Motor neuron (in vitro differentiated cells): ENCODE measurements around the gene CCDC182. TPM values are rescaled to one million over a fixed set of nuclear protein-coding genes. Genes with fewer than 3 reads are reported as not detected.

Source experiments
- ATAC-seq, 8 experiments: fragments of 200-7000 bp; cut with Tn5 transposase; replicated peaks in 6 of 8; 2 replicates each; pipeline ENCODE4 v1.8.0; 2021; ENCODE audit warnings: mild to moderate bottlenecking in 8 of 8, moderate library complexity in 8 of 8
- H3K27ac ChIP-seq, 2 donors: fragments of 250-450 bp; sonication (Bioruptor Pico); 2 replicates each; pipeline ENCODE4 v1.9.0; 2021; ENCODE audit warnings: antibody characterized with exemption in 2 of 2, mild to moderate bottlenecking in 2 of 2, moderate library complexity in 1 of 2
- H3K4me1 ChIP-seq, 2 donors: fragments of 250-450 bp; sonication (Bioruptor Pico); replicated peaks in 1 of 2; 2 replicates each; pipeline ENCODE4 v1.6.1; 2021; ENCODE audit warnings: antibody characterized with exemption in 2 of 2, mild to moderate bottlenecking in 2 of 2, moderate library complexity in 1 of 2
- H3K4me3 ChIP-seq, 5 donors: fragments of 250-450 bp; sonication (Bioruptor Pico); 2 replicates each; pipeline ENCODE4 v1.9.0; 2021; ENCODE audit warnings: antibody characterized with exemption in 5 of 5, mild to moderate bottlenecking in 5 of 5, moderate library complexity in 4 of 5
- WGBS, 10 experiments: fragments of 450-650 bp; shearing (Covaris generic); methylation state at CpG; one replicate each; pipeline ENCODE4 v1.0.0; 2022; 5-methylcytosine and 5-hydroxymethylcytosine counted together
- in situ Hi-C, 9 experiments: fragments of 400-800 bp; cut with MboI; loops; one replicate each; pipeline ENCODE4 v1.15.0; 2021; ENCODE audit warnings: low sequenced_read_pairs in 9 of 9, low pct_unique_long_range_greater_than_20kb in 2 of 9; ENCODE audit not compliant: unreplicated experiment in 9 of 9
- total RNA-seq, 8 experiments: library from RNA; unstranded; fragments of 300-600 nt; gene quantifications; 2 replicates each; pipeline versions ENCODE4 v1.2.3 to v1.2.4, GENCODE V29; 2022

CCDC182 gene
- total RNA-seq, 8 experiments from 2014 or later, result 0.25 to 0.76 TPM; not detected in 6

DNA sequence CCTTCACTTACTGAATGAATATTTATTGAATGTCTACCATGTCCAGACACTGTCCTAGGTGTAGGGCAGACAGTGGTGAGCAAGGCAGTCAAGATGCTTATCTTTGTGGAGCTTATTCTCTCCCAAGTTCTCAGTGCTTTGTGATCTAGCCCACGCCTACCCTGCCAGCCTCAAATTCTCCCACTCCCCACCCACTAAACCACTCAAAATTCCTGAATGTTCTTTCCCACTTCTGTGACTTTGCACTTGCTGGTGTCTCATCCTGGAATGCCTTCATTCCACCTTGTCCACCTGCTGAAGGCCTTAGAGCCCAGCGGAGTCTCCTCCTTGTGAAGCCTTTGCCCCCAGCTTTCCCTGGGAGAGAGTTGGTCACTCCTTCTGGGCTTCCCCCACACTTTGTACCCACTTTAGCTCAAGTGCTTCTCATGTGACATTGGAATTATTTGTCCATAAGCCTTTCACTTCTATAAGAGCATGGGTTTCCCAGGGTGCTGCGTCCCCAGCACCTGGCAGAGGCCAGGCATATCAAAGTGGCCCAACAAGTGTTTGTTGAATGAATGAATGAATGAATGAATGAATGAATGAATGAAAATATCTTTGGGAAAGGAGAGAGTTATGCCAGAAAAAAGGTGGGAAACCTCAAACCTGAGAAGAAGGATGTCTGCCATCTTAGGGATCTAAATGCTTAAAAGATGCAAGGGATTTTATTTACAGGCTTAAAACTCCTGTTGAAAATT, 23.0 kb downstream of the CCDC182 start:
- Histone ChIP-seq H3K27ac (no peak overlapping the region), H3K4me3 (no peak overlapping the region), H3K4me1 (peaks cover 41 to 45% of the 10 kb centered on the region in 2 donors)
- 0 to 100% (median 95%) methylated on average over 1 to 3 of the region's 3 CpGs; no CpG with 5 or more reads in 3 of the 10 experiments for WGBS, 10 experiments
- no peak for ATAC-seq
- in situ Hi-C loops, result no loop called here

DNA sequence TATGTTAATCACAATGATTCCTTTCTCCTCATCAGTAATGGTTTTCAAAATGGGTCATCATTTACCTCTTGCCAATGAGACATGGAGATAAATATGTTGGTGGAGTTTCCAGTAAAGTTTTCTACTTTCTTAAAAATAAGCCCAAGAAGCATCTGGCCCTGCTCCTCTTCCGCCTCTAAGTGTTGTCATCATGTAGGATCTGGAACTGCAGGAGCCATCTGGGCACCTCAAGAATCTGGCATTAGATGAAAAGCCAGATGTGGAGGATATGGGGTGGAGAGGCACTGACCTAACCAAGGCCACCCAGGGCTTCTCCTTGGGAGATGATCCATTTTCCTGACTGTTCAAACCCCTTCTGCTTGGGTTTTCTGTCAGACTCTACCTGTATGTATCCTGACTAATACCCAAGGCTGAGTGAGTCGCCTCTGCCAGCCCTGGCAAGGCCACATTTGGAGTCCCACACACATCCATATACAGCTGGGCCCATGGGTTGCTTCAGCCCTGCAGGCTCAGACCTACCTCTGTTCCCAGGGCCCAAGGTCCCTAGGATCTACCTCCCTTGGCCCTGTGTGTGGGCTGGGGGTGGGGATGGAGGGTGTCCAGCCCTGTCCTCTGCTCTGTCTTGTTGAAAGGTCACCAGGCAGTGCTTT, 24.6 kb downstream of the CCDC182 start:
- WGBS, 10 experiments, result 14 to 100% (median 52%) methylated on average over 1 to 2 of the region's 2 CpGs; no CpG with 5 or more reads in 4 of the 10 experiments
- Histone ChIP-seq H3K4me3 (no peak overlapping the region), H3K4me1 (peaks cover 28 to 29% of the 10 kb centered on the region in 2 donors), H3K27ac (no peak overlapping the region)
- no peak for ATAC-seq
- in situ Hi-C loops, result no loop called here

DNA sequence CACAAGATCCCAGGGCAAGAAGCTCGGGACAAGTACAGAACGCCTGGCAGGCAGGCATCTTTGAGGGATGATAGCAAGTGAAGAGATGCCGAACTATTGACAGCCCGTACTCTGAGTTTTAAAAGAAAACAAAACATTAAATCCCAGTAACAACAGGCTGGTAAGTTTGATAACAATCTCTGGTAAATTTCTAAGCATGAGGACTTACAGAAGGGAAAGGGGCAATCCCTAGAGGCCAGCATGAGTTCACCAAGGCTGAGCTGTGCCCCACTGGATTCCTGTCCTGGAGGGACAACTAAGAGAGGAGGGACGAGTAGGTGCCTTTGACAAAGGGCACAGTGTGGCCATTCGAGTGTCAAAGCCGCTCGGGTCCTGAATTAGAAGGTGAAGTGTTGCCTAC, 26.2 kb downstream of the CCDC182 start:
- Histone ChIP-seq H3K4me1 (peaks cover 21 to 27% of the 10 kb centered on the region in 2 donors), H3K4me3 (no peak overlapping the region), H3K27ac (no peak overlapping the region)
- 51 to 94% (median 82%) methylated on average over 2 to 7 of the region's 8 CpGs for WGBS, 10 experiments
- no peak for ATAC-seq
- in situ Hi-C loops, result no loop called here

DNA sequence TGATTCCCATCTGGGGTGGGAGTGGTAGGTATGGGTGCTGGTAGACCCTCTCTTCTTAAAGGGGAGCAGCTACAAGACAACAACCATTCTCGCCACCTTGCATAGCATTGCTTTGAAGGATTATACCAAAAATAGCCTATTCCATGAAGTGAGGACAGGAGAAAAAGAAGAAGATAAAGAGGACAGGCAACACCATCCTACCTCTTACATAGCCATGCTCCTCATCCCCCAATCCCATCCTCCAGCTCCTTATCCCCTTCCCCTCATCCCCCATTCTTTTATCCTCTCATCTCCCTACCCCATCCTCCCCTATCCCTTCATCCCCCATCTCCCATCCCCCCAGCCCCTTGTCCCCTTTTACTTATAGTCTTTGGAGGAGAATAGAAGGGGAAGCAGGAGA, 29.1 kb downstream of the CCDC182 start:
- Histone ChIP-seq H3K4me1 (peaks cover 0 to 7% of the 10 kb centered on the region in 2 donors), H3K4me3 (no peak overlapping the region), H3K27ac (no peak overlapping the region)
- 100% methylated on average over 1 of the region's 1 CpG; no CpG with 5 or more reads in 9 of the 10 experiments for WGBS, 10 experiments
- in situ Hi-C loops, result no loop called here
- ATAC-seq, result no peak

DNA sequence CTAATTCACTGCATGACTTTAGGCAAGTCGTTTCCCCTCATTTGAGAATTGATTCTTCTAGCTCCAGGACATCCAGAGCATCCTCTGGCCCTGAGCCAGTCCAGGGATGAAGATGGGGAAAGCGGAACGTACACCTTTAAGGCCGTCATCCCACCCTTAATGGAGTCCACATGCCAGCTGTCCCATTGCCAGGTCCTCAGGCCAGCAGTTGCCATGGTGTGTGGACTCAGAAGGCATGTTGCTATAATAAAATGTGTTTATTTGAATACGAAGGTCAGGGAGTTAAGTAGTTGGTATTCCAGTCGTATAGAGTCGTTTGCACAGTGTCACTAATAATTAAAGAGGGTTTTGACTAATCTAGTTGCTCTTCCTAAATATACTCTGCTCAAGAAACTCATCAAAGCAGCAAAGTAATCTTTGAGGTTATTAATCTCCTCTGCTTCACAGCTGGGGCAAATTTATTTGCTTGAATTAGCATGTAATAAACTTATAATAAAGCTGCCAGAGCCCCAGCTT, 30.4 kb downstream of the CCDC182 start:
- ATAC-seq, result peak in 4 of 8 experiments; percentile 66 to 97 (median 73)
- no peak overlapping the region for H3K27ac ChIP-seq
- WGBS, 10 experiments, result 0 to 69% (median 33%) methylated on average over 2 to 5 of the region's 7 CpGs; no CpG with 5 or more reads in 1 of the 10 experiments
- in situ Hi-C loops, result no loop called here
- peaks cover 0 to 7% of the 10 kb centered on the region in 2 donors for H3K4me1 ChIP-seq
- H3K4me3 ChIP-seq, result no peak overlapping the region

GRCh38 chr17:57713140-57713539, 32.0 kb downstream of the CCDC182 start:
- Histone ChIP-seq H3K4me1 (peaks cover 5 to 12% of the 10 kb centered on the region in 2 donors), H3K4me3 (no peak overlapping the region), H3K27ac (no peak overlapping the region)
- ATAC-seq, result no peak
- WGBS, 10 experiments, result 40 to 100% (median 81%) methylated on average over 1 to 7 of the region's 7 CpGs; no CpG with 5 or more reads in 1 of the 10 experiments
- in situ Hi-C loops, result no loop called here

DNA sequence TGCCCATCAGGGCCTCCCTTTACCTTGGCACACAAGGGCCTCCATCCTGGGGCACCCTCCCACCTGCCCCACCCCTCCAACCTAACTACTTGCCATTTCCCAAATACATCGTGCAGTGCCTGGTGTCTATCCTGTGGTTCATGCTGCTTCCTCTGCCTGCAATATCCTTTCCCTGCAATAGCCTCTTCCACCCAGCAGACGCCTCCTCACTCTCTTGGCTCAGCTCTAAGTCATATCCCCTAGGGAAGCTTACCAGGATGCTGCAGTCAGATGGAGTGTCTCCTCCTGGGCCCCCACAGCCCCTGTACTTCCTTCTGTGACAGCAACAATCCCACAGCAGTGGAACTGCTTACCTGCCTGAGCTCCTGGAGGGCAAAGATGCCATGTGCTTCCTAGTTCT, 36.7 kb downstream of the CCDC182 start:
- ATAC-seq, result peak in 5 of 8 experiments; percentile 57 to 74 (median 66)
- WGBS, 10 experiments, result 60 to 100% (median 67%) methylated on average over 1 of the region's 2 CpGs; no CpG with 5 or more reads in 7 of the 10 experiments
- in situ Hi-C loops, result no loop called here
- Histone ChIP-seq H3K27ac (peak overlapping the region; percentile 64 to 65), H3K4me1 (peaks cover 16 to 29% of the 10 kb centered on the region in 2 donors), H3K4me3 (no peak overlapping the region)

DNA sequence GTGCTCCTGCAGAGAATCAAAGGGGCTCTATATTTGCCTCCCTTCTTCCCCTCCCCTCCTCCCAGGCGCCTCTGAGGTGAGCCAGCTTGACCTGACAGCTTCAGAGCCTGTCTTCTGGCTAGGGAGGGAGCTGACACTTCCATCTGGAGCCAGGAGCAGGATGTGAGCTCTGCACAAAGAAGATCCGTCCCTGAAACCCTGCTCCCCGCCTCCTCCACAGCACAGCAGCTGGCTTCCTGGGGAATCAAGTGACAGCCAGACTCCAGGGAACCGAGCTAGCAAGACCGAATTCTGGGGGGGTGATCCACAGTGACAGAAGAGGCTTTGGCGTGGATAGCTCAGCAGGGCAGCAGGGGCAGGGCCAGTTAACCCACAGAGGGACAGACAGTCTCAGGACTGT, 37.2 kb downstream of the CCDC182 start:
- in situ Hi-C loops, result no loop called here
- Histone ChIP-seq H3K4me1 (peaks cover 16 to 29% of the 10 kb centered on the region in 2 donors), H3K27ac (peak overlapping the region; percentile 64 to 65), H3K4me3 (no peak overlapping the region)
- WGBS, 10 experiments, result 0 to 40% (median 17%) methylated on average over 1 to 5 of the region's 6 CpGs; no CpG with 5 or more reads in 4 of the 10 experiments
- ATAC-seq, result peak; percentile 32 to 95 (median 90)

- Histone ChIP-seq H3K27ac (no peak overlapping the region), H3K4me3 (no peak overlapping the region), H3K4me1 (peaks cover 16 to 29% of the 10 kb centered on the region in 2 donors)
- 34 to 89% (median 75%) methylated on average over 1 to 6 of the region's 9 CpGs; no CpG with 5 or more reads in 5 of the 10 experiments for WGBS, 10 experiments
- no peak for ATAC-seq
- in situ Hi-C loops, result no loop called here
These were observed 38.3 kb downstream of the CCDC182 start for GRCh38 chr17:57706761-57707160.

GRCh38 chr17:57705921-57706695, 39.0 kb downstream of the CCDC182 start:
- no peak overlapping the region for H3K27ac ChIP-seq
- H3K4me1 ChIP-seq, result peaks cover 16 to 29% of the 10 kb centered on the region in 2 donors
- in situ Hi-C loops, result no loop called here
- WGBS, 10 experiments, result 20 to 71% (median 53%) methylated on average over 1 to 9 of the region's 12 CpGs; no CpG with 5 or more reads in 2 of the 10 experiments
- no peak overlapping the region for H3K4me3 ChIP-seq
- no peak for ATAC-seq

- ATAC-seq, result no peak
- no peak overlapping the region for H3K27ac ChIP-seq
- H3K4me1 ChIP-seq, result peaks cover 32 to 43% of the 10 kb centered on the region in 2 donors
- H3K4me3 ChIP-seq, result no peak overlapping the region
- in situ Hi-C loops, result no loop called here
- WGBS, 10 experiments, result 88 to 100% (median 100%) methylated on average over 1 of the region's 1 CpG; no CpG with 5 or more reads in 7 of the 10 experiments
These were observed 40.7 kb downstream of the CCDC182 start for GRCh38 chr17:57704448-57704847.

GRCh38 chr17:57703273-57703672, 41.8 kb downstream of the CCDC182 start:
- no peak for ATAC-seq
- 43 to 100% (median 90%) methylated on average over 1 of the region's 1 CpG; no CpG with 5 or more reads in 6 of the 10 experiments for WGBS, 10 experiments
- in situ Hi-C loops, result no loop called here
- no peak overlapping the region for H3K27ac ChIP-seq
- peaks cover 36 to 46% of the 10 kb centered on the region in 2 donors for H3K4me1 ChIP-seq
- no peak overlapping the region for H3K4me3 ChIP-seq
